Stimulated activated CD4-positive, alpha-beta T cell treated with anti-CD3 and anti-CD28 coated beads, Interleukin-15, amount 100 ng/mL, for 48 hours (primary cell): ENCODE measurements around the gene KIFAP3.
"Not testable (repeated sequence)": the region's sequence is repeated elsewhere in the genome, so short reads cannot be mapped to it uniquely, and the experiment has no call there.

Source experiments
- DNase-seq, 2 donors: peaks; one replicate each; pipeline ENCODE4 v3.0.0-alpha.2; 2020; ENCODE audit warnings: low read depth in 2 of 2

KIFAP3 gene

DNA sequence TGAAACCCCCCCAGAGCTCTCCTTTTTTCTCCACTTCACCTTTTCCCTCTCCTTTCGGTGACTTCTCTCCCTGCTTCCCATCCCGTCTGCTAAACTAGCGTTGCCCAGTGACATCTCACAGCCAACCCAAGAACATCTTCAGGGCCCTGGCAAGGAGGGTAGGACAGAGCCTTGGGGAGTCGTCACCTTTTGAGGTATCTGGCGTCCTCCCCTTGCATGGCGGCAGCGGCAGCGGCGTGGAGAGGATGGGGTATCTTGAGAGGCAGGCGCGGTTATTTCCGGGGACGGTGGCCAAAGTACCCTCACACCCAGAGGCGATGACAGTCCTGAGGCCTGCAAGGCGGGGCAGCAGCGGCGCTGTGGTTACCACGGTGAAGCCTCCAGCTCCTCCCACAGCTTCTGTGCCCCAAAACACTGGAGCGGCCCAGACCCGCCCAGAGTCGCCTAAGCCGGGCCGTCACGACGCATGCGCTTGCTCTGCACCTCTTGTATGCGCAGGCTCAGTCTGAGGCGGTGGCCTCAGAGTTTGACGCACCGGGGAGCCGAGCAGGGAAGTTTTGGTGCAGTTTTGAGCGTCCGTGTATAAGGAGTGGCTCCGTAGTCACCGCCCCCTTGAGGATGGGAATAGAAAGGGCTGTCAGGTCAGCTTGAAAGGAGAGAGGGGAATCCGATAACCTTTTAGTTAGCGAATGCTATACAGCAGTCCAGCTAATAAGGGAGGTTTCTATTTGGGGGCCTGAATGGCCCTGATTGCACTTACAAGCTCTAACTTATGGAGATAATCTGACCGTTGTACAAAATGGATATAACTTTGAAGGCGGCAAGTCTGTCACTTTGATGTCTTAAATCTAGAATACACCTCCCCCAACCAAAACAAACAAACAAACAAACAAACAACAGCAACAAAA is at the start of gene KIFAP3:
Gene KIFAP3, minus strand, starts transcription at position 446 of the 908 bp plus-strand sequence. Its CDS starts 228 bp downstream, at position 218.
- DNase-seq: peak; percentile 92 to 93

DNA sequence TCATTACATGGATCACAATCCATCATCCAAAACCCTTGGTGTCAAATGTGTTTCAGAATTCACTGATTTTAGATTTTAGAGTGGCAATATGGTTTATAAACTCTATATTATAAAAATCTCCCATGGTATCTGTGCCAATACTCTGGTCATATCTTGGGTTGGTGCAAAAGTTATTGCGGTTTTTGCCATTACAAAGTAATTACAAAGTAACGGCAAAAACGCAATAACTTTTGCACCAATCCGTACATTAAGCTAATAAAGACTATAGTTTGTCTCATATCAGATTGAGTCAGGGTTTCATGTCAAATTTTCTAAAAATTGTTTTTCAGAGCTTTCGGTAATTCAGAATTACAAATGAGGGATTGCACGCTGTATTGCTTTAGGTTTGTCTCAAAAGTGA is 47.9 kb upstream of the KIFAP3 start:
- DNase-seq: no peak

DNA sequence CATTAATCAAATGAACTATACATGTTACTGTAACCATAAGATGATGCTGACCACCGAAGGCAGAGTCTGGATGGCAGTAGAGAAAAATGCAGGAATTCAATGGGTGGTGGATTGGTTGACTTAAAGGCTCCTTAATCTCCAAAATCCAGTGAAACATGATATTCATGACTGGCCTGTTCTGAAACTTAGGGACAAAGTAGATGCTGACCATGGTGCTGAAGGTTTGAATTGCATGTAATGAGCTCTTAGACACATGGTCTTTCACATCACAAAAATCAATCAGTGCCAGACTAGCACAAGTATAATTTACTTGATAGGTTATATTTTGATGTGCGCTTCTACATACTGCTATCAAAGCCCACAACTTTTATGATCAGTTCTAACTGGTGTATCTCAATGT is 40.4 kb upstream of the KIFAP3 start:
- no peak for DNase-seq

DNA sequence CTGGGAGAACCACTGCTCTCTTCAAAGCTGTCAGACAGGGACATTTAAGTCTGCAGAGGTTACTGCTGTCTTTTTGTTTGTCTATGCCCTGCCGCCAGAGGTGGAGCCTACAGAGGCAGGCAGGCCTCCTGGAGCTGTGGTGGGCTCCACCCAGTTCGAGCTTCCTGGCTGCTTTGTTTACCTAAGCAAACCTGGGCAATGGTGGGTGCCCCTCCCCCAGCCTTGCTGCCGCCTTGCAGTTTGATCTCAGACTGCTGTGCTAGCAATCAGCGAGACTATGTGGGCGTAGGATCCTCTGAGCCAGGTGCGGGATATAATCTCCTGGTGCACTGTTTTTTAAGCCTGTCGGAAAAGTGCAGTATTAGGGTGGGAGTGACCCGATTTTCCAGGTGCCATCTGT is 38.6 kb upstream of the KIFAP3 start:
- not testable (repeated sequence) for DNase-seq

GRCh38 chr1:170097449-170097948 is 23.0 kb upstream of the KIFAP3 start:
- no peak for DNase-seq

DNA sequence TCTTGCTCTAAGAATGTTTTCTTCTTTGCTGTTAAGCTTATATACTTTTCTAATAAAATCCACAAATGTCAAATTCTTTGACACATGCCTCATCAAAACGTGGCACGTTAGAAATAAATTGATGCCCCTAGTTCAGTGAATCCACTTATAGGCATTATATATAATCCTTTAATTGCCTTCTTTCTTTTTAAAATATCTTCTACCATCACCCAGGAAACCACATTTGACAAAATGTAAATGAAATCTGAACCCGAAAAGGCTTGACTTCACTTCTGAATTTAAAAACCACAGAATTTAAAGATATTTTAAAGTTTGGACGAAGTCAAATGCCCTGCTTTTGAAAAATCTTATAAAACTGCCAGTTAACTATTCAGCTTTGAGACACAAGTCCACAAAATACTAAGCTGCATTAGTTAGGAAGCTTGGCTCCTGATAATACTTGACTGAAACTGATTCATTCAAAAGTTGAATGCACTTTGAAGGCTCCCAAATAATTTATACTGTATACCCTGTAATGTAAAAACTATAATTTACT is 22.4 kb upstream of the KIFAP3 start:
- no peak for DNase-seq

GRCh38 chr1:170095976-170096748 is 21.7 kb upstream of the KIFAP3 start:
- DNase-seq: no peak

- DNase-seq: not testable (repeated sequence)
Measured at GRCh38 chr1:170094697-170095616, 20.5 kb upstream of the KIFAP3 start.

DNA sequence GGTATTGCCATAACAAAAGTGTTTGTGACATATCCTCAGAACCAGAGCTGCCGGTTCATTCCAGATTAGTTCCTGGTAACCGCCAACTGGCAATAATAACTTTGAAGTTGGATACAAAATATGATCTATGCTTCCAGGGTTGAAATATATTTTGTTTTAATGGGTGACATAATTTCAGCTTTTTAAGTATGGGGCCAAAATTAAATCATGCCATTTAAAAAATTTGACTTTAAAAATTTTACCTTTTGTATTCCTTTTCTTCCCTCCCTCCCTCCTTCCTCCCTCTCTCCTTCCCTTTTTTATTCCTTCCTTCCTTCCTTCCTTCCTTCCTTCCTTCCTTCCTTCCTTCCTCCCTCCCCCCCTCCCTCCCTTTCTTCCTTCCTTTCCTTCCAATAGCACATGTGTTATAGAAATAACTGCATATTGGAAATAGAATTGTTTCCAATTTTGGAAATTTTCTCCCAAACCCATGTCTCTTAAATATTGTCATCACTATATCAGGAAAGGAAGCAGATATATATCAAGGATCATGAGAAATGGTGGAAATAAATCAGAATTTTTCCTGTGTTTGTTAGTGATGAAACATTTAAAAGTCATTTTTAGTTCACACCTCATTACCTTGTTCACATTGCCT is 12.0 kb upstream of the KIFAP3 start:
- no peak for DNase-seq

DNA sequence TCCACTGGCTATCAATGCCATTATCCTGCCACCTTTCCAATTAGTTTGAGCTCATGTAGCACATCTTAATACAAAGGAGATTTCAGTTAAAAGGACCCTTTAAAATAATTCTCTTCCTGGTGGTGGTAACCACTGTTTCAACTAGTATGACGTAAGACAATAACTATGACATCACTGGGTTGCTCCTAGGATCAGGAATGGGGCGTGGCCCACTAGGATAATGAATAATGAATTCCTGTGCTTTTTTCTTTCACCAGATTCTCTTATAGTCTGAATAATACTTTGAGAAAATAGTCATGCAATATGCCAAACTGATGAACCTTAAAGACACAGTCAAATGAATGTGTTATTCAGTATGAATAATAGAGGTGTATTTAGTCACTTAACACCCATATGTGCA is 10.6 kb upstream of the KIFAP3 start:
- DNase-seq: no peak

GRCh38 chr1:170078610-170079189 is 4.2 kb upstream of the KIFAP3 start:
- DNase-seq: no peak

GRCh38 chr1:170077926-170078325 is 3.4 kb upstream of the KIFAP3 start:
- no peak for DNase-seq

DNA sequence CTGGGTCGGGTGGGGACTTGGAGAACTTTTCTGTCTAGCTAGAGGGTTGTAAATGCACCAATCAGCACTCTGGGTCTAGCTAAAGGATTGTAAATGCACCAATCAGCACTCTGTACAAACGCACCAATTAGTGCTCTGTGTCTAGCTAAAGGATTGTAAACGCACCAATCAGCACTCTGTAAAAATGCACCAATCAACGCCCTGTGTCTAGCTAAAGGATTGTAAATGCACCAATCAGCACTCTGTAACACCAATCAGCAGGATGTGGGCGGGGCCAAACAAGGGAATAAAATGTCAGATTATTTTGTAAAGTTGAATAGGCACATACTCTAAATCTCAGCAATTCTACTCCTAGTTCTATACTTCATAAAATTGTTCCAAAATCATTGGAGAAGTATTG is 2.5 kb upstream of the KIFAP3 start:
- DNase-seq: not testable (repeated sequence)

- no peak for DNase-seq
Measured at GRCh38 chr1:170076199-170076598, 1.7 kb upstream of the KIFAP3 start.

- no peak for DNase-seq
Measured at GRCh38 chr1:170075186-170075585, 691 bp upstream of the KIFAP3 start.

DNA sequence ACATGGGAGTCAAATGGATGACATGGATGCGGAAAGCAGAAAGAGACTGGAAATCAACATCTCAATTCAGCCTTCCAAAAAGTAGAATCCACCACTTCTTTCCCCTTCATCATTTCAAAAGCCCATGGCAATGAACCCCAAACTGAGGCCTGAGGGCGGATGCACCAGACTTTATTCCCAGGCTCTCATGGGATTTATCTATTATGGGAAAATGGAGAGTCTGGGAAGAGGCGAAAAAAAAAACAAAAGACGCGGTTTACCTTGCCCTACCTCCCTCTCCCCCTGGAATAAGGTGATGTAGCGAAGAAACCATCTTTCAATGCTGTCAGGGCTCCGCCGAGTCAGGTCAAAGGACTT is 624 bp downstream of the KIFAP3 start:
- DNase-seq: no peak

DNA sequence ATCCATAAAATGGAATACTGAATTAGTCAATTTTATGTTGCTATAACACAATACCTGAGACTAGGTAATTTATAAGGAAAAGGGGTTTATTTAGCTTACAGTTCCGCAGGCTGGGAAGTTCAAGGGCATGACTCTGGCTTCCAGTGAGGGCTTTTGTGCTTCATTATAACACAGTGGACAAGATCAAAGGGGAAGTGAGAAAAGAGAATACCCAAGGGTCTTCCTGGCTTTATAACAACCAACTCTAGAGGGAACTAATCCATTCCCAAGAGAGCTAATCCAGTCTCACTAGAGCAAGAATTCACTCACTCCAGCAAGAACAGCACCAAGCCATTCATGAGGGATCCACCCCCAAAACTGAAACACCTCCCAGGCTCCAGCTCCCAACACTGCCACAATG is 3.1 kb downstream of the KIFAP3 start:
- no peak for DNase-seq

- no peak for DNase-seq
Measured at GRCh38 chr1:170068923-170069322, 5.6 kb downstream of the KIFAP3 start.

- no peak for DNase-seq
Measured at GRCh38 chr1:170067253-170067819, 7.2 kb downstream of the KIFAP3 start.

DNA sequence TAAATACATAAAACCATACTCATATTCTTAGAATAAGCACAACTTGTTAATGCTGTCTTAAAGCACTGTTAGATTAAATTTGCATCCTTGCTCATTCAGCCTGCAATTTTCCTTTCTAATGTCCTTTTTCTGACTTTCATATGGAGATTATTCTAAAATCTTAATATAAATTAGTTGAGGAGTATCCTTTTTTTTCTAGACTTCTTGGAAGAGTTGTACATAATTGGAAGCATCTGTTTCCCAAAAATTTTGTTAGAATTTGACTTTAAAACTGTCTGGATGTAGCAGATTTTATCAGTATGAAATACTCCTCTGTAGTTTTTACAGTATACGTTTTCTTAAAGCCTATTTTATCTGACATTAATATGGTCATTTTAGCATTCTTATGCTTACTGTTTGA is 9.7 kb downstream of the KIFAP3 start:
- DNase-seq: no peak
